NCI-H2107 (cell line): Measurements from ENCODE around the gene ZMYND10.

Experiments used
- DNase-seq: peaks from one replicate; lab custom pipeline; 2025; lab: John Stamatoyannopoulos, UW

The ZMYND10 gene

DNA sequence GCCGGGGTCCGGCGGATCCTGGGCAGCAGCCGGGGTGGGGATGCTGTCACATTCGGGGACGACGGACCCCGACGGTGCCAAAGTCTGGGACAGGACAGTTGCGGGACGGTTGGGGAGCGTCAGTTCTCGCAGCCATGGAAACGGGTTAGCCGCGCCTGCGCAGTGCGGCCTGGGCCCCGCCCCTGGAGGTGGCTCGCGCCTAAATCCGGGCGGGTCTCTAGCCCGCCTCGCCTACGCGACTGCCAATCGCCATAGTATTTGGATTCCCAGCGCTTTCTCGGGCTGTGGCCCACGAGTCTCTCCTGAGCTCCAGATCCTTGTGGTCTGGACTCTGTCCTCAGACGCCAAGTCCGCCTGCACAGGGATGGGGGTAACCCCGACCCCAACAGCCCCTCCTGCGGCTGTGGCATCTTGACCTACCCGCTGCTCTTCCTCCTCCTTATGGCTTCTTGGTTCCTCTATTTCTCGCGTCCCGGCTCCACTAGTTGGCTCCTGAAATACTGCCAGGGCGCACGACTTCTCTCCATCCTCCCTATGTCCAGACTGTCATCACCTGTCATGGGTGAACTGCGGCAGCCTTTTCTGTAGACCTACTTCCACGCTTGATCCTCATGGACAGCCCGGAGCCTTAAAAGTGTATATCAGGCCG, at the start of gene ZMYND10:
Gene ZMYND10 (minus strand): TSS at position 147 of the 649 bp plus-strand sequence. CDS start 153 bp downstream, outside the sequence.
- no peak for DNase-seq

DNA sequence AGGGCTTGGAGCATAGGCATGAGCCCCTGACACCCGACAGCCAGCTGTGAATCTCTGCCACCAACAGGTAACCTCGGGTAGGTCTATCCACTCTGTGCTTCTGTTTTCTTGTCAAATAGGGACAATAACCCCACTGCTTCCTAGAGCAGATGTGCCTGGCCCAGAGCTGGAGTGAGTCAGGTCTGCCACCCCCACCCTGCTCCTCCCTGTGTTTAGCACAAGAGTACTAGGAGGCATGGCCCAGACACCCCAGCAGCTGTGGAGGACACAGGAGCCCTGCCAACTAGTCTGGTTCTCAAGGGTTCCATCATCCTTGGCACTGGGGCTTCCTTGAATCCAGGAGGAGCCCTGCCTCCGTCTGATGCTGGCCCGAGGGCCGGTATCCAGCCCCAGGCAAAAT, 47.5 kb upstream of the ZMYND10 start:
- DNase-seq = no peak

GRCh38 chr3:50392101-50392715, 46.7 kb upstream of the ZMYND10 start:
- no peak for DNase-seq

DNA sequence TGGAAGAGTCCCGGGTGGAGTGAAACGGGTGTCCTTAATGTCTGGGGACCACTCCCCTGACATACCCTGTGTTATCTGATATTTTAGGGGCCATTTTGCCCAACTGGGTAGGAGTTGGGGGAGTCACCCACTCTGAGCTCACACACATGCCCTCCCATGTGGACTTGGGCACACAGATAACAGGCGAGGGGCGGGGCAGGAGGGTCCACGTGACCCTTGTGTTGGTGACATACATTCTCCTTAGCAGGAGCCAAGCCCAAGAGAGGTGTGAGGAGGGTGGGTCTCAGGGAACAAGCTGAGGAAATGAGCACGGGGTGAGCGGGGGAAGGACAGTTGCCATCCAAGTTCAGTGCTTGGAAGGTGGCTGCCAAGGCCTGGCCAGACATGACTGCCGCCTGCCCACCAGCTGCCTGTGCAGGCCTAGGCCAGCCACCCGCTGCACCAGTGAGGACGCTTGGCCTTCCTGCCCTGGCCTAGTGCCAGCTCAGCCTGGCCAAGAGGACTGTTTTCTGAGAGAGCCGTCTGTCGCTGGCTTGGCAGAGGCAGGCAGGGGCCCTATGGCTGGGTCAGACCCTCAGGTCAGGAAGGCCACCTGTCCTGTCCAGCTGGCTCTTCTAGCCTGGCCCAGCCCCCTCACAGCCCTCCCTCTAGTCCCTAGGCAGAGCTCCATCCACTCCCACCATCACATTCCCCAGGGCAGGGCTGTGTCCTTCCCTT, 45.1 kb upstream of the ZMYND10 start:
- DNase-seq = no peak

DNA sequence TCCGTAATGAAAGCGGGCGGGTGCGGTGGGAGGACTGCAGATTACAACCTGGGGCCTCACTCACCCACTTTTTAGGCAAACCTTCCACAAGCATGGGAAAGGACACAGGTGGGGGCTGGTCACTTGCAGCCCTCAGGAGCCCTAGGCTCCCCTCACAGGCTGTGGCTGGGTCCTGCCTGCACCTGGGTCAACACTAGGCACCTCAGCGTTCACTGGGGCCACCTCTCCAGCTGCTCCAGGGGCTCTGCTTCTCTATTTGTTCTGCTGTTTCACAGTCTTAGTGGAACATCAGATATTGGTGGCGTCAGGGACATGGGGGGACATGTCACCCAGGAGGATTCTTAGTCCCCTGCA, 43.9 kb upstream of the ZMYND10 start:
- no peak for DNase-seq

- no peak for DNase-seq
These were observed 43.3 kb upstream of the ZMYND10 start for GRCh38 chr3:50388720-50389413.

DNA sequence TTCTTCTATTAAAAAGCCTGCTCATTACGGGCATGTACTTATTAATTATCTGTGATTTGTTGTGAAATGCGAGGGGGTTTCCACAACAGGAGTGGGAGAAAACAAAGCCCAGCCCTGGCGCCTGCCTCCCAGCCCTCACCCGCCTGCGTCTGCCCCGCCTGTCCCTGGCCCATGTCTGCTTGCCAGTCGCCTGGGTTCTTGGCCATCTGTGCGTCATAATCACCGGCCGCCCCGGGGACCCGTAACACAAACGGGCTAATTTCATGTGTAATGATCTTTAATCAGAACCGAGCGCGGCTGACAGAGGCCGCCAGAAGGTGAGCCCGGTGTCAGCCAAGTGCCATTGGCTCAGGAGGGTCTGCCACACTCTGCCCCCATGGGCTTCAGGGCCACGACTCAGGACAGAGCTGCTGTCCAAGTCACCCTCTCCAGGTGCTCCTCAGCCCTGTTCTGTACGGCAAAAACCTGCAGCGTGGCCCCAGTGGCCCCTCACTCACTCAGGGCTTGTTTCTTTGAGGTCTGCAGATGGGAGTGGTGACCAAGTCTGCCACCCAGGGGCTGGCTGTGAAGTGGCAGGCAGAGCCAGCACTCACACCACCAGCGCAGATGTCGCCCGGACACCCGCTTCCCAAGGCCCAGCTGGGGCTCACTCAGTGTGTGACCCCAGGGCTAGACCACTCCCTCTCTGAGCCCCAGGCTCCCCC, 42.6 kb upstream of the ZMYND10 start:
- DNase-seq = no peak

DNA sequence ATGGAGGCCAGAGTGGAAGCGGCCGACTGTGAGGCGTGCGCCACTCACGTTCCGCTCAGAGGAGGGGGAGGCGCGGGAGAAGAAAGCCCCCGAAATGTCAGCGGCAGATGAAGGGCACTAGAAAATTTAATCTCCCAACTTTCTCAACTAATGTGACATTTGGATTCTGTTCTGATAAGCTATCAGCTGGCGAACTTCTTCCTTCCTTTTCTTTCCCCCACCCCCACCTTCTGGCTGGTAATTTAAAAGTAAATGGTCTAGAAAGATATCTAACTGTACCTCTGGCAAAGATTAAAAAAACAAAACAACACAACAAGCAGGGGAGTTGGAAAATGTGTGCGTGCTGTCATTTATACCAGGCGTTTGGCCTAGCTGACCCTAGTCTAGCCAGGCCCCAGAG, 40.2 kb upstream of the ZMYND10 start:
- DNase-seq = no peak

DNA sequence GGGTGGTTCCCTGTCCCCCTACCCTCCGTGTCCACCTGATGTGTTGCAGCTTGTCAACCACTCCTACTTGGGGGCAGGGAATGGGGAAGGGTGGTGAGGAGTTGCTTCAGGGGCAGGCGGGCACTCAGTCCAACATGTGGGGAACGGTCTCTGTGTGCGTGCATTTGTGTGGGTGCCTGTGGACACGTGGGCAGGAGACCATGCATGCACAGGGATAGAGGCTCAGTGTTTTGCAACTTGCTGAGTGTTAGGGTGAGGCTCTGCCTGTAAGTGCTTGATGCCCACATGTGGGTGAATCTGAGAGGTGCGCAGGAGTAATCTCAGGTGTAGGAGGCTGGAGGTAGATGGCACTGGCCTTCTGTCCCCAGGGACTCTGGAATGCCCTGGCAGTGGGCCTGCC, 38.2 kb upstream of the ZMYND10 start:
- no peak for DNase-seq

DNA sequence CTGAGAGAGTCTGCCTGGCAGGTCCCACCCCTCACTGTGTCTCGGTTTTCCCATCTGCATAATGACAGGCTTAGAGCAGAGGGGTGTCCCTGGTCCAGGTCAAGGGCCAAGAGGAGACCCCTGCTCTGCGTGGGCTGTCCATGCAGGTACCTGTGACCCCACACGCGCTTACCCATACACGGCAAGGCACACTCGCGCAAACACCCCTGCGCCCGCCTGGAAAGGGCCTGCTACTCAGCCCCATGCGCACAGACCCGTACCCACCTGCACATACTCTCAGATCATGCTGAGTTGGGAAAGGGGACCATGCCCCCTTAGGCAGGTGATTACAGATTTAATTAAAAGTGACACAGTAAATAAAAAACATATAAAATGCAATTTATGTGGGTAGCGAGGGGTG, 37.2 kb upstream of the ZMYND10 start:
- no peak for DNase-seq

DNA sequence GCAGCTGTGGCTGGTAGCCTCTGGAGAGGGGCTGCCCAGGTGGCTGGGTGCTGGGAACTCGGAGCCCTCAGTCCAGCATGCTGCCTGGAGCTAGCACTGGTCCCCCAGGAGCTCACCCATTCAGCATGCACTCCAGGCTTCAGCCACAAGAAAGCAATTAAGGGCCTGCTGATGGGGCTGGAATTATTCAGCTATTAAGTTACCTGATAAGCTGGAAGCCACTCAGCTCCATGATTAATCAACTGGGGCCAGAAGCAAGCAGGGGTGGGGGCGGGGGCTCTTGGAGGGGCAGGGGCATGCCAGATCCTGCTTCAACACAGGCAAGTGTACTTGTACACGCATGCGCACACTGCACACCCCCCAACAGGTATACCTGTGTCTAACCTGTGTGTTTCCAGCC, 35.9 kb upstream of the ZMYND10 start:
- peak; percentile 63 for DNase-seq

DNA sequence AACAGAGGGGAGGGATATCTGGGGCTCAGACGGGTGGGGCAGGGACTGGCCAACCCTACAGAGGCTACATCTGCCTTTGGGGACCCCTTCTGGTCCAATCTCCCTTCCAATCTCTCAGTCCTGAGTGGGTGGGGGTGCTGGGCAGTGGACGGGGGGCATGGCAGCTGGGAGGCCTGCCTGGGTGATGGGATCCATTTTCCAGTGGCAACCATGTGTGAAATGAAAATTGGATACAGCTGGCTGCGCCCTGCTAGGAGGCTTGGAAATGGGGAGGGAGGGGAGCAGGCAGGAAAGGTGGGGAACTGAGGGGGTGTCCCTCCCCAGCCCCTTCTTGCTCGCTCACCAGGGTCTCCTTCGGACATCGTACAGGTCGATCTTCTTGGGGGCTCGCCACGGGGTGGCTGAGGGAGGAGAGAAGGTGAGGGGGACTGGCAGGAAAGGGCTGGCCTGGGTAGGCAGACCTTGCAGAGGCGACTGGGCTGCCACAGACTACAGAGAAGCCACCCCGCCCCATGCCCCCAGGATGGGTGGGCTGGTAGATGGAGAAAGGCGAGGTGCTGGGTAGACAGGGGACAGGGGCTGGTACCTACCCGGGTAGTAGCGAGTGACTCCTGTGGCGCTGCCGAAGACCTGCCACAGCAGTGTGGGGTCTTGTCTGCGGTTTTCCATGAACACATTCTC, 35.0 kb upstream of the ZMYND10 start:
- no peak for DNase-seq

- DNase-seq = no peak
These were observed 33.2 kb upstream of the ZMYND10 start for GRCh38 chr3:50378757-50379156.

DNA sequence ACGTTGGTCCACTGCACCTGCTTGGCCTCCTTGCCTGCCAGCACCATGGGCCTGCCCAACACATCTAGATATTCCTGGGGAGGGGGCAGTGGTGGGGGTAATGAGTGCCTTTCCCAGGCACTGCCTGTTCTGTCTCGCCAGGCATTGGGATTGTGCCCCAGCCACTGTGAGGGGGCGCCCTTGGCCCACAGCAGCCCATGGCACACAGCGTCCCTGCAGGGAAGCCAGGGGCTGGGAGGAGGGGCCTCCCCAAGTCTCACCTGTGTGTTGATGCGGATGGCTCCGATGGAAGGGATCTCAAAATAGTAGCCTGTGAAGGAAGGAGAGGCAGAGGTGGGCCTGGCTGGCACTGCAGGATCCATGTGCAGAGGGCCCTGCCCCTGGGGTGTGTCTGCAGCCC, 32.5 kb upstream of the ZMYND10 start:
- no peak for DNase-seq

DNA sequence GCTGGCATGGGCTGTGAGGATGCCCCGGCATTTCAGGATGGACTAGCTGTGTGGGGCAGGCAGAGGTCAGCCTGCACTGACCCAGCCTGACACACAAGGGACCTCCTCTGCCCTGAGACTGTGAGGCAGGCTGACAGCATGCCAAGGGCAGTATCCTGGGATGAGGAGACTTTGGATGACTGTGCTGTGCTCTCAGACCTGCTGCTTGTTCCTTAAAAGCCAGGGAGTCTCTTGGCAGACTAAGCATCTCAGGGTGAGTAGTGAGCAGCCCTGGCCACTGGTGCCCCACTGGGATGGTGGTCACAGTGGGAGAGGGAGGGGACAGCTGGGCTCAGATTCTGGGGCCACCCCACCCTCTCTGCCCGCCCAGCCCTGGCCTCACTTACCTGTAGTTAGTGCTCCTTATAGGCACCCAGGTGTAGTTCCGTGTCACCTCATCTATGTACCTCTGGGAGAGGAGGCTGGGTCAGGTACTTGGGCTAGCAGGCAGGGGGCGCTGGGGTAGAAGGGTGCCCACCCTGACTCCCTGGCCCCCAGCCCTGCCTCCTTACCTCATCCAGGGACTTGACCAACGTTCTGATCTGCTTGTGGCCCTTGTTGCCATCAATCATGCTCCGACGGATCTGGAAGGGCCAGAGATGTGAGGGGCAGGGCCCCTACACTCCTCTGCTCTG, 29.9 kb upstream of the ZMYND10 start:
- DNase-seq = no peak

DNA sequence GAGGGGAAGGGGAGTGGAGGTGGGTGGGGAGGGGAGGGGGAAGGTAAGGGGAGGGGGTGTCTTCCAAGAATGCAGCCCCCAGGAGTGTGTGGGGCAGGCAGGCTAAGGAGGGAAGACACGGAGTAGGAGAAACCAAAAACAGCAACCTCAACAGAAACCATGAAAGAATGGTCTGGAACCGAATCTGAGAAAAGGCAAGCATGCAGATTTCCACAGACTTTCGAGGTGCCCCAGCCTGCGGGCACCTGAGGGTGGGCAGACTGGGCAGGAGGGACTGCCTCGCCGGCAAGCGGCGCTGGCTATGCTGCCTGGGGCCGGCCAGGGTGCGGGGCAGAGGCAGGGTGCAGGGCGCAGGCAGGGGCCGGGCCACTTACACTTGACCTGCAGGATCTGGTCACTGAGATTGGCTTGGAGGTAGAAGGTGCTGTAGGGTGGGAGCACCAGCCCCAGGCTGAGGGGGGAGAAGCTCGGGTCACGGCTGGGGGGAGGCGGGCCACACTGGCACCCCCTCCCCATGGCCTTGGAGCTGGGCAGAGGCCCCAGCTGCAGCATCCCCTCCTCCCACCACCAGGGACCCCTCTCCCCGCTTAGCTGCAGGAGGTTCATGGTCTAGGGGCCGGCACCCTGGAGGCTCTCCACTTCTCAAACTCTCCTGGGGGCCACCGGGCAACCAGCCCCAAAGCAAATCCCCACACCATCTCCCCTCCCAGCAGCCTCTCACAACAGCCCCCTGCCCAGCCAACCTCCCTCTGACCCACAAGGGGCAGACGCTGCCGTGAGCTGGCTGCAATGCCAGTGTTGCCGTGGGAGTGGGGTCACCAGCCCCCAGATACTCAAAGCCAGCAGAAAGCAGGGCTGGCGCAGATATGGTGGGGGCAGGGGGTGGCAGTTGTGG, 29.1 kb upstream of the ZMYND10 start:
- DNase-seq = no peak

DNA sequence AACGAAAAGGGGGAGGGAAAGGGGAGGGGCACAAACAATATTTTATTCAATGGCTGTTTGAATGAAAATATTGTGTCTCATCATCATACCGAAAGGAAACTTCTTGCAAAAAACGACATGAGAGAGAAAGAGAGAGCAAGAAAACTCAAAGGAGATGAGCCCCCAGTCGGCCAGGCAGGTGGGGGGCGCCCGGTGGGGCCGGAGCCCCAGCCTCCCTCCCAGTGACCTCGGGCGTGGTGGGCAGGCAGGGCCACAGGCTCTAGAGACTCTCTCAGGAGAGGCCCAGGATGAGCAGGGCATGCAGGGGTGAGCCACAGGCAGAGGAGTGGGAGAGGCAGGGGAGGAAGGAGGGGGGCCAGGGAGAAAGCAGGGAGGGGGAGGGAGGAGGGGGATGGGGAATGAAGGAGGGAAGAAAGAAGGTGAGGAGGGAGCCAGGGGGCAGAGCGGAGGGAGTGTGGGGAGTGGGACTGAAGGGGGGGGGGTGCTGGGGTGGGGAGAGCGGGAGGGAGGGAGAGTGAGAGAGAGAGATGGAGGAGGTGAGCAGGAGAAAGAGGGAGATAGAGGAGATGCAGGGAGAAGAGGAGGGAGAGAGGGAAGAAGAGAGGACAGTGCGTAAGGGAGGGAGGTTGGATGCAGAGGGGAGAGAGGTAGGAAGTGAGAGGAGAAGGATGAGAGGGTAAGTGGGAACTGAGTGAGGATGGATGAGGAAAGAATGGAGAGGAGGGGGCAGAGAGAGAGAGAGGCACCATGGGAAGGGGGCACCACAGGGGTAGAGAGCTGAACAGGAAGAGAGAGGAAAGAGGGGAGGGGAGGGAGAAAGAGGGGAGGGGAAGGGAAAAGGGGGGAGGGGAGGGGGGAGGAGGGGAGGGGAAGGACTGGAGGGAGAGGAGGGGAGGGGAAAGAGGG, 27.9 kb upstream of the ZMYND10 start:
- DNase-seq = no peak

DNA sequence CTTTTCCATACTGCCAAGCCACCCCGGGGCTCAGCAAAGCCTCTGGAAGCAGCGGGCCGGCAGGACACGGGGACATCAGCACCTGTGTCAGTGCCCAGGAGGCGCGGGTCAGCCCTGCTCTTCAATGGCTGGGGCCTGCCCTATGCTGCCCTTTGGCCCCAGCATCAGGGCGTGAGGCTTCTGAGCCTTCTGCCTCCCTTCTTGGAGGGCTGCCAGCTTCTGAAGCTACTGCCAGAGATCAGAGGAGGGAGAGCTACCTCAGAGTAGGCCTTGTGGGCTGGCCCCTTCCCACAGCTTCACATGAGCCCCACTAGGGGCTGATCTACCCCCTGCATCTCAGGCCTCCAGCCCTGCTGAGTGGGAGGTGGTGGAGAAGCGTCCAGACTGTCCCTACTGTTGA, 26.8 kb upstream of the ZMYND10 start:
- no peak for DNase-seq

GRCh38 chr3:50371133-50371685, 25.7 kb upstream of the ZMYND10 start:
- no peak for DNase-seq
